Iris pigment epithelial cell (primary cell): ENCODE data around the gene UBQLN3.

Experiments used
- DNase-seq: peaks from one replicate; pipeline ENCODE4 v3.0.0-alpha.2; 2011; ENCODE audit warnings: low read depth

The UBQLN3 gene

DNA sequence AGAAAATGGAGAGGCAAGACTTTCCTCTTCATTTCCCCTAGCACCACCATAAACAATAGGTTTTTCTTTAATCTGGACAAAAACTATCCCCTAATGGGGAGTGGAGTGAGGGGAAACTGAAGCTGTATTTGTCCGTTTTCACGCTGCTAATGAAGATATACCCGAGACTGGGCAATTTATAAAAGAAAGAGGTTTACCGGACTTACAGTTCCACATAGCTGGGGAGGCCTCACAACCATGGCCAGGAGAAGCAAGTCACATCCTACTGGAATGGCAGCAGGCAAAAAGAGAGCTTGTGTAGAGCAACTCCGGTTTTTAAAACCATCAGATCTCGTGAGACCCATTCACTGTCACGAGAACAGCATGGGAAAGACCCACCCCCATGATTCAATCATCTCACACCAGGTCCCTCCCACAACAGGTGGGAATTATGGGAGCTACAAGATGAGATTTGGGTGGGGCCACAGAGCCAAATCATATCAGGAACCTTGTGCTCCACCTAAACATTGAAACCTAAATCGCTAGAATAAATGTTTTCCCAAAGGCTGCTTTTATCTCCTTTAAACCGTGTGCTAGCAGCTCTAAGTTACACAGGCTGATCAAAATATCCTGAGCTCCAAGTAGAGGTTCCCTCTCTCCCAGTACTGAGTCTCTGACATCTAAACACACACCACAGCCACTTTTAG lies 4.3 kb downstream of the UBQLN3 start:
- DNase-seq, result no peak

- no peak for DNase-seq
Measured at GRCh38 chr11:5504403-5504921, 5.3 kb downstream of the UBQLN3 start.

DNA sequence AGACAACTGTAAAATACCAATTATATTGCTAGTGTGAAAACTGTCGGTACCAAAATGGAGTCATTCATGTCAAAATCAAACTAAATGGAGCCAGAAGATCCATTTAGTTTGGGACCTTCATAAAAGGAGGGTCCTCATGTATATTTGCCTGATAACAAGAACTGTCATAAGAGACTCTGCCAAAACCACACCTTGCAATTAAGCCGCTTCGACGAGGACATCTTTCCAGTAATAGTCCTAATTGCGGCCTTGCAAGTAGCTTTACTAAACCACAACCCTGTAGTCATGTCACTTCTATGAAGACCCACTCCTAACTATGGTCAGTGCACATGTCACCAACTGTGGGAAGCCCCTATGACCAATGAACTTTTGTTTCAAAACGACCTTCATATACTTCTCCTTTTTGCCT lies 9.4 kb downstream of the UBQLN3 start:
- DNase-seq, result no peak

DNA sequence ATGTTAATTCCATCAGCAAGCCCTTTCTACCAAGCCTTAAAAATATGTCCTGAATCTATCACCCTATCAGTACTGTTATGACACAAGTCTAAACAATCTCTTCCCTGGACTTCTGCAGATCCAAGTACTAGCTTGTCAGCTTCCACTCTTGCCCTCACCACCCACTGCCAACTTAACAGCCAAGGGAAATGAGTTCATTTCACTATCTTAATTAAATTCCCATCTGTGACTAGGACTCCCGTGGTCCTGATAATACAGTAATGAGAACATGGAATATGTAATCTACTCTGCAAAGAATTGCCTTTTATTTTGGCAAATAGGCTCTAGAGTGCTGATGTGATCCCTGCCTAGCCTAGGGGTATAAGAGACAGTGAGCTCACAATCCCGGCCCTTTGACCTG lies 10.1 kb downstream of the UBQLN3 start:
- DNase-seq, result no peak

GRCh38 chr11:5489576-5490357 lies 20.0 kb downstream of the UBQLN3 start:
- DNase-seq, result no peak

GRCh38 chr11:5488798-5489399 lies 20.9 kb downstream of the UBQLN3 start:
- DNase-seq, result no peak

DNA sequence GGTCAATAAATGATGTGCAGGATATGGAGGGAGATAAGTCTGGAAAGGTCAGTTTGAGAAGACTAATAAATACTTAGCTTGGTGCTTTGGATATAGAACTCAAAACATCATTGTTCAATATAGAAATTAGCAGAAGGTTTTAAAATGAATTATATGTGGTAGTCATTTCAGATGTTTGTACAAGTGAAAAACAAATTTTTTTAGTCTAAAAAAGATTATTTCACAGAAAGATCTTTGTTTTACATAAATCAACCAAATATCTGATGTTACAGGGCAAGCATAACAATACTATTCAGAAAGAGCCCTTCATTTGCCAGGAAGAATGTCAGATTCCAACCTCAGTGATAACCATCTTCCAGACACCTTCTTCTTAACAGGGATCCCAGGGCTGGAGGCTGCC lies 21.4 kb downstream of the UBQLN3 start, which contains the start of gene OR52D1:
OR52D1 (plus strand) TSS at position 301 of the 400 bp plus-strand sequence; CDS start at position 323, 22 bp downstream.
- DNase-seq, result no peak

- no peak for DNase-seq
Measured at GRCh38 chr11:5486421-5486820, 23.3 kb downstream of the UBQLN3 start.

DNA sequence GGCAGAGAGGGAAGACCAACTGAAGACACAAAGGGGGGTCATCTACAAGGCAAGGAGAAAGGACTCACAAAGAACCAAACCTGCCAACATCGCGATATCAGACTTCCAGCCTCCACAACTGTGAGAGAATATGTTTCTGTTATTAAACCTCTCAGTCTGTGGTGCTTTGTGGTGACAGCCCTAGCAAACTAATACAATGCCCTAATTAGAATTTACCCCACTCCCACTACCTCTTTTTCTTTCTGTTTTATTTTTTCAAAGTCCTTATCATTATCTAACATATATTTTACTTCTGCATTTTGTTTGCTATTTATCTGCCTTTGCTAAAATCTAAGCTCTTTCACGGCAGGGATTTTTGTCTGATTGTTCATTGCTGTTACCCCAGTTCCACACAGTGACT lies 23.8 kb downstream of the UBQLN3 start:
- DNase-seq, result no peak

GRCh38 chr11:5476186-5476819 lies 33.5 kb downstream of the UBQLN3 start:
- peak; percentile 49 for DNase-seq

GRCh38 chr11:5473921-5474320 lies 35.8 kb downstream of the UBQLN3 start:
- DNase-seq, result no peak

DNA sequence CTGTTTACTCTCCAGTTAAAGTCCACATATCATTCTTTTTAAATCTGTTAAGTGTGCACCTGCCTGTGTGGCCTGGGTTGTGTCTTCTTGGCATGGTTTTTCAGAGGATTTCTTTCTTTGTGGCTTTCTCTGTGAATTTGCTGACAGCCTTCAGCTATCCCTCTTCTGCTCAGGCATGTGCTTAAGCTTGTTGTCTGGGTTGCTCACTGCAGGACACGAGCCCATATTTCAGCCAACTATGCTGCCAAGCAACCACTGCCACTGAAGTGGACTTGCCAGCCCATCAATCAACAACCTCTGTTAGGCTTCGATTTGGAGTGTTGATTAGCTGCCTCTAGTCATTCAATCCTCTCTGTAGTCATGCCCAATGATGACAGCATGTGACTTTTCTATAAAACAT lies 42.2 kb downstream of the UBQLN3 start:
- no peak for DNase-seq

DNA sequence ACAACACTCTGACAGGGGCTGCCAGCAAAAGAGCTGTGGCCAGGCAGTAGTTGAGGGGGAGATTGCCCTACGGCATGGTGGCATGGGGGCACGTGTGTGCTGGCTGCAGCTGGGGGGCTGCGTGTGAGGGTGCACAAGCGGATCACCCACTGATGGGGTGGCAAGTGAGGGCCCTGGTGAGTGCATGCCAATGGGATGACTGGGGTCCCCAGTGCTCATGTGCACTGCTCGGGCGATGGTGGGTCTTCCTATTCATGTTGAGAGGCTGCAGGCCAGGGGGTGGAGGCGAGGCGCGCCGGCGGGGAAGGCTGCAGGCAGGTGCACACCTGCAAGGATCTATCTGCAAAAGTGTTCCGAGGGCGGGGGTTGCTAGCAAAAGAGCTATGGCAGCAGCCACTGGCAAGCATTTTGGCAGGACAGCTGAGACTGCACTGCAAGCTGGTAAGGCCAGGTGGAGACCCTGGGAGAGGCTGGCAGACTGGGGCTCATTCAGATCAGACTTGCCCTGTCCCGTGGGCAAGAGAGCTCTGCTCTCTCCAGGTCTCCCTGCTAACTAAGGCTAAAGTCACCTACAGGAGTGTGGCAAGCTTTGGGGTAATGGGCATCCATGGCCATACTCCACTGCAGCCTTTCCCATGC lies 48.7 kb downstream of the UBQLN3 start:
- no peak for DNase-seq
